KMS-11 (cell line): Measurements from ENCODE around the gene PHTF1.

Source experiments
- H2AFZ ChIP-seq: fragments of 200-600 bp; sonication (generic); 2 replicates; pipeline ENCODE4 v1.6.1; 2016; ENCODE audit warnings: antibody characterized with exemption, mixed run types, low read depth
- H3K27ac ChIP-seq: fragments of 200-600 bp; sonication (generic); 2 replicates; pipeline ENCODE4 v1.6.1; 2016; ENCODE audit warnings: mild to moderate bottlenecking, mixed run types
- H3K27me3 ChIP-seq: fragments of 200-600 bp; sonication (generic); 2 replicates; pipeline ENCODE4 v1.6.1; 2017; ENCODE audit warnings: mild to moderate bottlenecking, low read depth, mixed run types, moderate library complexity; ENCODE audit not compliant: insufficient read depth
- H3K36me3 ChIP-seq: fragments of 200-600 bp; sonication (generic); 2 replicates; pipeline ENCODE4 v1.6.1; 2017; ENCODE audit warnings: mild to moderate bottlenecking, mixed run types; ENCODE audit not compliant: insufficient read depth
- H3K4me1 ChIP-seq: fragments of 200-600 bp; sonication (generic); 2 replicates; pipeline ENCODE4 v1.6.1; 2016; ENCODE audit warnings: mild to moderate bottlenecking, low read depth, mixed run types; ENCODE audit not compliant: poor library complexity, severe bottlenecking
- H3K4me2 ChIP-seq: fragments of 200-600 bp; sonication (generic); 2 replicates; pipeline ENCODE4 v1.7.0; 2016; ENCODE audit warnings: mild to moderate bottlenecking, mixed run types
- H3K4me3 ChIP-seq: fragments of 200-600 bp; sonication (generic); IDR thresholded peaks from 2 replicates; pipeline ENCODE4 v1.6.1; 2017; ENCODE audit warnings: low read depth, low read length, mixed read lengths; ENCODE audit not compliant: insufficient read depth
- H3K79me2 ChIP-seq: fragments of 200-600 bp; sonication (generic); 2 replicates; pipeline ENCODE4 v1.6.1; 2016; ENCODE audit warnings: low read depth, mixed run types; ENCODE audit not compliant: insufficient read depth
- H3K9ac ChIP-seq: fragments of 200-600 bp; sonication (generic); 2 replicates; pipeline ENCODE4 v1.6.1; 2016; ENCODE audit warnings: mild to moderate bottlenecking, mixed run types
- H4K20me1 ChIP-seq: fragments of 200-600 bp; sonication (generic); 2 replicates; pipeline ENCODE4 v1.6.1; 2016; ENCODE audit warnings: mild to moderate bottlenecking, mixed run types; ENCODE audit not compliant: insufficient read depth
- TF ChIP-seq, protein P1 (sequence below): fragments of 200-600 bp; sonication (generic); conservative IDR thresholded peaks from 2 replicates; pipeline ENCODE4 v1.6.1; 2017; ENCODE audit warnings: low read depth, mild to moderate bottlenecking, antibody characterized with exemption, low read length, moderate library complexity, mixed read lengths

PHTF1 gene

DNA sequence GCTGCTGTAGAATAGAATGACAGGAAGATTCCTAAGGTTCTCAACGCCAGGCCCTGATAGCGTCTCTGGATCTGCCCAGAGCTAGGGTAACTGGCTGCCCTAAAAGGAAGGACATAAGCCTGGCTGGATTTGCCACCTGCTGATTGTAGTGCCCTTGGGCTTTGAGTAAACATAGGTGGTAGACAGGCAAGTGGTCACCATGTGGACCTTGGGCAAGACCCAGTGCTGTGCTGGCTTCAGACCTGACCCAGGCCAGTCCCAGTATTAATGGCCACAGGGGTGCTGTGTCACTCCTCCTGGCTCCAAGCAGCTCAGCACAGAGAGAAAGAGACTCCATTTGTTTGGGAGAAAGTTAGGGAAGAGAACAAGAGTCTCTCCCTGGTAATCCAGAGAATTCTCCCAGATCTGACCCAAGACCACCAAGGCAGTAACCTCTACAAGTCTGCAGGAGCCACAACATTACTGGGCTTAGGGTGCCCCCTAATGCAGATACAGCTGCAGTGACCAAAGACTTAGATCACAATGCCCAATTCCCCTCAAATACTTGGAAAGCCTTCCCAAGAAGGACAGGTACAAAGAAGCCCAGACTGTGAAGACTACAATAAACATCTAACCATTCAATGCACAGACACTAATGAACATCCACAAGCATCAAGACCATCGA, 44.5 kb downstream of the PHTF1 start:
- H4K20me1 ChIP-seq: no peaks in the 10 kb centered on the region
- H3K9ac ChIP-seq: no peak overlapping the region
- no peaks in the 10 kb centered on the region for H3K79me2 ChIP-seq
- H3K27me3 ChIP-seq: no peaks in the 10 kb centered on the region
- no peak overlapping the region for H3K27ac ChIP-seq
- no peak overlapping the region for H3K4me3 ChIP-seq
- no peak overlapping the region for H3K4me2 ChIP-seq
- no peaks in the 10 kb centered on the region for H3K4me1 ChIP-seq
- TF ChIP-seq, protein P1, sequence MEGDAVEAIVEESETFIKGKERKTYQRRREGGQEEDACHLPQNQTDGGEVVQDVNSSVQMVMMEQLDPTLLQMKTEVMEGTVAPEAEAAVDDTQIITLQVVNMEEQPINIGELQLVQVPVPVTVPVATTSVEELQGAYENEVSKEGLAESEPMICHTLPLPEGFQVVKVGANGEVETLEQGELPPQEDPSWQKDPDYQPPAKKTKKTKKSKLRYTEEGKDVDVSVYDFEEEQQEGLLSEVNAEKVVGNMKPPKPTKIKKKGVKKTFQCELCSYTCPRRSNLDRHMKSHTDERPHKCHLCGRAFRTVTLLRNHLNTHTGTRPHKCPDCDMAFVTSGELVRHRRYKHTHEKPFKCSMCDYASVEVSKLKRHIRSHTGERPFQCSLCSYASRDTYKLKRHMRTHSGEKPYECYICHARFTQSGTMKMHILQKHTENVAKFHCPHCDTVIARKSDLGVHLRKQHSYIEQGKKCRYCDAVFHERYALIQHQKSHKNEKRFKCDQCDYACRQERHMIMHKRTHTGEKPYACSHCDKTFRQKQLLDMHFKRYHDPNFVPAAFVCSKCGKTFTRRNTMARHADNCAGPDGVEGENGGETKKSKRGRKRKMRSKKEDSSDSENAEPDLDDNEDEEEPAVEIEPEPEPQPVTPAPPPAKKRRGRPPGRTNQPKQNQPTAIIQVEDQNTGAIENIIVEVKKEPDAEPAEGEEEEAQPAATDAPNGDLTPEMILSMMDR: no peak
- no peak overlapping the region for H2AFZ ChIP-seq
- no peaks in the 10 kb centered on the region for H3K36me3 ChIP-seq

DNA sequence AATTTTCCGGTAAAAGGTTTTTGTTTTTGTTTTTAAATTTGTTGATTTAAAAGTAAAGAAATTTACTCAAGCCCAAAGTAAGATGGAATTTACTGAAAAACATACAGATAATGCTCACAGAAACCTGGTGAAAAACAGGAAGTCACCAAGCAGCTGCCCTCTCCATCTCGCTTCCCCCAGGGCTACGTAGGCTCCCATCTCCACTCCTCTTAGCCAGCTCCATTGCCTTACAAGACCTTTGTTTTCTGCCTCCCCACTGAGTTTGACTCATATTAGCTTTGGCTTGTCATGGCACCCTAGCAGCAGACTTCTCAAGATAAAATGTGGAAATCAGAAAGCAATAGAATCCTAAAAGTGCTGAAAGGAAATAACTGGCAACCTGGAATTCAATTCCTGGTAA, 57.9 kb downstream of the PHTF1 start:
- H3K27ac ChIP-seq: no peak overlapping the region
- TF ChIP-seq, protein P1: no peak
- H3K79me2 ChIP-seq: no peaks in the 10 kb centered on the region
- H3K4me2 ChIP-seq: no peak overlapping the region
- H3K4me1 ChIP-seq: no peaks in the 10 kb centered on the region
- no peaks in the 10 kb centered on the region for H4K20me1 ChIP-seq
- no peak overlapping the region for H2AFZ ChIP-seq
- H3K36me3 ChIP-seq: no peaks in the 10 kb centered on the region
- no peak overlapping the region for H3K9ac ChIP-seq
- no peak overlapping the region for H3K4me3 ChIP-seq
- H3K27me3 ChIP-seq: no peaks in the 10 kb centered on the region

DNA sequence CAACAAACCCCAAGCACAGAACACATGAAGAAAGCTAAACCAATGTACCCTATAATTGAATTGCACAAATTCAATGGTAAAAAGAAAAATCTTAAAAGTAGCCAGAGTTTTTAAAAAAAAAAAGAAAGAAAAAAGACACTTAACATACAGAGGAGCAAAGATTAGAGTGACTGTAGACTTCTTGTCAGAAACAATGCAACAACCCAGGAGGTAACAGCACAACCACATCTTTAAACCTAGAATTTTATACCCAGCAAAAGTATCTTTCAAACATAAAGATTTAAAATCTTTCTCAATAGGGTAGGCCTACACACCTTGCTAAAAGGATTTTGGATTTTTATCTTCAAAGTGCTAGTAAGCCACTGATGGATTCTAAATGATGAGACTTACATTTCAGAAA, 64.4 kb downstream of the PHTF1 start:
- Histone ChIP-seq H3K36me3 (no peaks in the 10 kb centered on the region), H4K20me1 (no peaks in the 10 kb centered on the region), H3K4me2 (no peak overlapping the region), H2AFZ (no peak overlapping the region), H3K4me3 (no peak overlapping the region), H3K27ac (no peak overlapping the region), H3K4me1 (no peaks in the 10 kb centered on the region), H3K9ac (no peak overlapping the region), H3K27me3 (no peaks in the 10 kb centered on the region), H3K79me2 (no peaks in the 10 kb centered on the region)
- TF ChIP-seq, protein P1: no peak

DNA sequence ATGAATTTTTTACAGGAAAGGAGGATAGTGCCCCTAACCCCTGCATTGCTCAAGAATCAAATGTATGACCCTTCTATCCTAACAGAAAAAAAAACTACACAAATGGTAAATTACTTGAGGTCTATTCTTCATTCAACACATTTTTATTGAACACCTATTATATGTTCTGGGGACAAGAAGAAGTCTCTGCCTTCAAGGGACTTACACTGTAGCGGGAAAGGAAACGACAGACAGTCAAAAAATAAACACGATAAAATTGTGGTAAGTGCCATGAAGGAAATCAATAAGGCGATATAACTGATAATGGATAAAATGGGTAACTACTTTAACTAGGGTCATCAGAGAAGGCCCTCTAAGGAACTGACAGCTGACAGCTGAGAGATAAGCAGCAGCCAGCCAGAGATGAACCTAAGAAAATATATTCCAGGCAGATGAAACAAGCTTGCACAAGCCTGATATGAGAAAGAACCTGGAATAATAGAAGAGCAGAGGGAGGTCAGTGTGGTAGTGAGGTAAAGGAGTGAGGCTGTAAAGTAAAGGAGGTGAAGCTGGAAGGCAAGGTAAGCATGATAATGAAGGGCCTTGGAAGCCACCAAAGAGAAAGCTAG, 66.4 kb downstream of the PHTF1 start:
- no peaks in the 10 kb centered on the region for H3K36me3 ChIP-seq
- no peak overlapping the region for H3K27ac ChIP-seq
- no peak overlapping the region for H2AFZ ChIP-seq
- H3K27me3 ChIP-seq: no peaks in the 10 kb centered on the region
- no peak overlapping the region for H3K9ac ChIP-seq
- H3K79me2 ChIP-seq: no peaks in the 10 kb centered on the region
- TF ChIP-seq, protein P1: no peak
- no peak overlapping the region for H3K4me3 ChIP-seq
- no peaks in the 10 kb centered on the region for H3K4me1 ChIP-seq
- H4K20me1 ChIP-seq: no peaks in the 10 kb centered on the region
- no peak overlapping the region for H3K4me2 ChIP-seq
